CD4-positive, alpha-beta T cell treated with Interleukin-17A for 4 hours (primary cell): ENCODE data around the gene LEKR1.

Source experiments
- DNase-seq: peaks from one replicate; pipeline ENCODE4 v3.0.0-alpha.2; 2020; ENCODE audit warnings: mixed read lengths

The LEKR1 gene

GRCh38 chr3:157063926-157064325 is 237.8 kb downstream of the LEKR1 start:
- no peak for DNase-seq

- no peak for DNase-seq
Observed at GRCh38 chr3:157064402-157064801, 238.2 kb downstream of the LEKR1 start.

DNA sequence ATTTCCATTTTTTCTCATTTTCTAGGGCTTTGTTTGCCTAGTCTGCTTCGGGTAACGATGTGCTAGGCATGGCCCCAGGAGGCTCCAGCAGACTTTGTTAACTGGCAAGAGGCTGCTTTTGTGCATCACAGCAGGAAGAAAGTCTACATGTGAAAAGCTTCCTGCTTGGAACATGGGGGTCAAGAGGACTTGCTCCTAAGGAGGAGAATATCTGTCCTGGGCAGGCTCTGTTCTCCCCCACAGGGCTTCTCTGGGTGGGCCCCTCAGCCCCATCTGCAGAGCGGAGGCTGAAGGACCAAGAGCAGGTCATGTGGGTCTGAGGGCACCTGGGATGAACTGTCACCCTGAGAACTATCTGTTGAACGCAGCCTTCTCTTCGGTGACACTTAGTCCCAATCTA is 239.0 kb downstream of the LEKR1 start:
- DNase-seq, result no peak

DNA sequence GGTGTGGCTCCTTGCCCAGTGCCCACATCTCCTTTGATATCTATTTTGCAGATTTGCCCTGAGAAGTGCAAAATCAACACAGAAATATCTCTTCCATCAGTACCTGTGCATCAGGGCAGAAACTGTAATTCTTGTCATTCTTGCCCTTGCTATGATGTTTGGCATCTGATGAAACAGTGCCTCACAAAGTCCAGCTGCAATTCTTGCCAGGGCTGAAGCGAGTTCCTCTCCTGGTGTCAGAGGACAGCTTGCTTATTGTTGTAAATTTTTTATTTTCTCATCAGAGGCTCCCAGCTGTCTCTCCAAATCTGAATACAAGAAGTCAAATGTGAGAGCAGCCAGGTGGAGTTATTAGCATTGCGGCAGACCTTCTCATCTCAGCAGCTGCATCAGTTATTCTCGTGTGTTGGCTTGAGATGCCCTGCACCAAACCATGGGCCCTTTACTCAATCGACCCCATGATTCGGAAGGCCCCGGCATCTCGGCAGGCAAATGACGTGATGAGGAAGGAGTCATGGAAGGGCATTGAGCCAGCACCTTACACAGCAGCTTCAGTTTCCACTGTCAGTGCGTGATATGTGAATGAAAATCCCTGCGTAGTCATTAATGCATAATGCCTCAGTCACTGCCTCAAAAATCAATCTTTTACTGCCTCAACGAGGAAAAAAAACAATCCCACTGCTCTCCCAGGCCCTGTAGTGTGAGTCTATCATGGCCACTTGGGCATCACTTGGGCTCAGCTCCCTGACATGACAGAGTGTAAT is 240.4 kb downstream of the LEKR1 start:
- DNase-seq, result no peak

DNA sequence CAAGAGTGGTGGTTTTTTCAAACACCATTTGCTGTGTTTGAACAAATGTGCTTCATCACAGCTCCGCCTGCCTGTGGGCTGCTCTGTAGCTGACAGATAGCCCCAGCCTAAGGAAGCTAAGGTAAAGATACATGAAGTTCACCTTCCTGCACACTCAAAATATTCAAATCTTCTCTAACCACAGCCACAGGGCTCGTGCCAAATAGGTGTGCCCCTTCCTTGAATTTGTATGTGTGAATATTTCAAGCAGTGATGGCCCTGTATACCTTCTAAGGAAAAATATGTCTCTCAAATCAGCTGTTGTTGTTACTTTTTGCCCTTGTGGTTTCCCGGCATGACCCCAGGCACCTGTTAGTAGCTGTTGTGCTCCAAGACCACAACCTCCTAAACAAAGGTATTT is 241.0 kb downstream of the LEKR1 start:
- peak; percentile 67 for DNase-seq

GRCh38 chr3:157069406-157069805 is 243.3 kb downstream of the LEKR1 start:
- no peak for DNase-seq

- DNase-seq, result no peak
Observed at GRCh38 chr3:157069846-157070677, 243.9 kb downstream of the LEKR1 start.

DNA sequence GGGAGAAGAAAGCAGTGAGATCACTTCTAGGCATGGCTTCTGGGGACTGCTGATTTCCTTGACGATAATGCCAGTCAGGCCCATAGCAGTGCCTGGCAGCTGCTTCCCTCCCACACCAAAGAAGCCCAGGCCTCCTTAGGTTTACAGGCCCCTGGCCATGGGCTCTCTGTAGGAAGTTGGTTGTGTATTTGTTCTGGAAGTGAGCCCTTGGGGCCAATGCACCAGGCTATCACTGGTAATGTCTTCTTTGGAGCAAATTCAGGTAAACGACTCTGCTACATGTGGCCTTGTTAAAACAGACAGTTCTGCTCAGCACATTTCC is 244.5 kb downstream of the LEKR1 start:
- no peak for DNase-seq

DNA sequence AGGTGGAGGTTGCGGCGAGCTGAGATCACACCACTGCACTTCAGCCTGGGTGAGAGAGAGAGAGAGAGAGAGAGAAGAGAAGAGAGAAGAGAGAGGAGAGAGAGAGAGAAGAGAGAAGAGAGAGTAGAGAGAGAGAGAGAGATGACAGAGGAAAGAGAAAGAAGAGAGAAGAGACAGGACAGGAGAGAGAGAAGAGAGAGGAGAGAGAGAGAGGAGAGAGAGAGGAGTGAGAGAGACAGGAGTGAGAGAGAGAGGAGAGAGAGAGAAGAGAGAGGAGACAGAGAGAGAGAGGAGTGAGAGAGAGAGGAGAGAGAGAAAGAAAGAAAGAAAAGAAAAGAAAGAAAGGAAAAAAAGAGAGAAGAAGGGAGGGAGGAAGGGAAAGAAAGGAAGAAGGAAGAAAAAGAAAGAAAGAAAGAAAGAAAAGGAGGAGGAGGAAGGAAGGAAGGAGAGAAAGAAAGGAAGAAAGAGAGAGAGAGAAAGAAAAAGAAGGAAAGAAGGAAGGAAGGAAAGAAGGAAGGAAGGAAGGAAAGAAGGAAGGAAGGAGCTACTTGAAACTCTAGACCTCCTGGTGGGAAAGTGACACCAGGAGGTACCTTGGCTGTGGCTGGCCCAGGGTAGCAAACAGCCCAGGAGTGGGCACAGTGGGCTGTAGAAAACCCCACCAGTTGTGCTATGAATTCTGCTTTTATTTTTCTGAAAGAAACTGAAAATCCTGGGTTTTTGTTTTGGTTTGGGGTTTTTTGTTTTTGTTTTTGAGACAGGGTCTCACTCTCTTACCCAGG is 245.8 kb downstream of the LEKR1 start:
- DNase-seq, result no peak

- no peak for DNase-seq
Observed at GRCh38 chr3:157073810-157074209, 247.7 kb downstream of the LEKR1 start.

DNA sequence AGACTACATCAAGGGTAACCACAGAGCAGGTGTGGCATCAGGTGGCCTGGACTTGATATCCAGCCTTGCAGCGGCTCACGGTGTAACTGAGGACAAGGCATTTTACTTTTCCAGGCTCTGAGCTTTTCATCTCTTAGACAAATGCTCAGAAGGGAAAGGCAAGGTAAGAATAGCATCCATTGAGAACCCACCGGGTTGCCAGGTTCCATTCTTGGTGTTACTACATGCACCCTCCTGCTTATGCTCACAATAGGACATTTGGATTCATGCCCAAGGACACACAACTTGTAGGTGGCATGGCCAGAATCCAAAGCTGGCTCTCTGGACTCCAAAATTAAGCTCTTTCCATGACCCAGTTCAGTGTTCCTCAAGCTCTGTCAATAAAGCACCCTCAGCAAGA is 248.3 kb downstream of the LEKR1 start:
- DNase-seq, result no peak

DNA sequence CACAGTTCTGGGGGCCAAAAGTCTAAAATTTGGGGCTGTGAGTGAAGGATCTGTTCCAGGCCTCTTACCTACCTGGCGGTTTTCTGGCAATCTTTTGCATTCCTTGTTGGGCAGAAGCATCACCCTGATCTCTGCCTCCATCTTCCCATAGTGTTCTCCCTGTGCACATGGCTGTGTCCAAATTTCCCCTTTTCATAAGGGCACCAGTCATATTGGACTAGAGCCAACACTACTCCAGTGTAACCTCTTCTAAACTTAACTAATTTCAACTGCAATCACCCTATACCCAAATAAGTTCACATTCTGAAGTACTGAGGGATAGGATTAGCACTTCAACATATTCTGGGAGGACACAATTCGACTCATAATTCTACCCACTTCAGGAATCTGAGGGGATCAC is 248.8 kb downstream of the LEKR1 start:
- DNase-seq, result no peak

- DNase-seq, result no peak
Observed at GRCh38 chr3:157075693-157076420, 249.7 kb downstream of the LEKR1 start.

DNA sequence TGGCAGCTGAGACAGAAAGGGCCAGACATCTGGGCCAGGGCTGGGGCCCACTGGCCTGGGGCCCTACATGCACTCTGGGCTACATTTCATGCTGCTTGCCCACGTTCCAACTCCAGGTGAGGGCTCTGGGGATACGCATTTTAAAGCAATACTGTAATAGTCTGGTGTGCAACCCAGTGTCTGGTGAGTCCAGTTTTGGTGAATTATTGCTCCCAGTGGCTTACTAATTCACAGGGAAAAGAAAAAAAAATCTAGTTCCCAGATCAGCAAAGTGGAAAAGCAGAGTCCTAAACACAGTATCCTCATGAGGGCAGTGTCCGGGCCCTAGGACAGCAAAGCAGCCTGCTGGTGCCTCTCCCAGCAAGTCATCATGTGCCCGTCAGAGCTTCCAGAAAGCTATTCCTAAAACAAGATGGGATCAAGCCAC is 251.4 kb downstream of the LEKR1 start:
- no peak for DNase-seq

DNA sequence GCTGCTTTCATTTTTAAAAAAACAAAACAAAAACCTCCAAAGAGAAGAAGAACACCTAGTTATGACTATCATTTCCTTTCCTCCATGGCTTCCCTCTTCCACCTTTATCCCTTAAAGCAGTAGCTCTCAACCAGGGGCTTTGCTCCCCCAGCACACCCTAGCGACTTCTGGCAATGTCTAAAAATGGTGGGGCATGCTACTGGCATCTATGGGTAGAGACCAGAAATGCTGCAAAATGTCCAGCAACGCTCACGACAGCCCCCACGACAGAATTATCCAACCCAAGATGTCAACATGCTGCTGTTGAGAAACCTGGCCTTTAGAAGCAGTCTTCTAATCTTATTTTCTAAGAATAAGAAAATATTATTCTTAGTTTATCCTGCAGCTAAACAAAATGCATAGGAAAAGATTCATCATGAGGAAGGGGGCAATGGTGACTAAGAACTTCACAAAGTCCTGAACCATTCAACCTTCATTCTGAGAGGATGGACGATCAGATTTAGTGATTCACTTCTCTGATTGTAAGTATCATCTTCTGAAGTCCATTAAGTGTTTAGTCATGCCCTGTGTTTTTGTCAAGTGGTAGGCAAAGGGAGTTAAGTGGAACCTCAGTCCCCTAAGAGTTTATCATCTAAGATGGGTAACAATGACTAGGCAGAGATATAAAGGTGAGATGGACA is 252.1 kb downstream of the LEKR1 start:
- no peak for DNase-seq

DNA sequence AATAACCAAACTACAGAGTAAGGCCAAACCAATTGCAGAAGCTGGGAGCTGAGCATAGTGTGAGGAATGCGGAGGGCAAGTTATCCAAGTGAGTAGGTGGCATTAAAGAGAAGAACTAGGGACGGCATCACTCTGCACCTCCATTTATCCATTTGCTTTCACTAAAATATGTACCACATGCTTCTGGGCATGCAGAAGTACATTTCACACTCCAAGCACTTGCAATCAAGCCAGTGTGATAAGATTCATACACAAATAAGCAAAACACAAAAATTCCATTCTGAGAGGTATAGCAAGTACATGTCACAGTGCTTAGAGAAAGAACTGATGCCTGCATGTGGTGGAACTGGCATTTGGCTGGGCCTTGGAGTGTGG is 252.6 kb downstream of the LEKR1 start:
- DNase-seq, result no peak

DNA sequence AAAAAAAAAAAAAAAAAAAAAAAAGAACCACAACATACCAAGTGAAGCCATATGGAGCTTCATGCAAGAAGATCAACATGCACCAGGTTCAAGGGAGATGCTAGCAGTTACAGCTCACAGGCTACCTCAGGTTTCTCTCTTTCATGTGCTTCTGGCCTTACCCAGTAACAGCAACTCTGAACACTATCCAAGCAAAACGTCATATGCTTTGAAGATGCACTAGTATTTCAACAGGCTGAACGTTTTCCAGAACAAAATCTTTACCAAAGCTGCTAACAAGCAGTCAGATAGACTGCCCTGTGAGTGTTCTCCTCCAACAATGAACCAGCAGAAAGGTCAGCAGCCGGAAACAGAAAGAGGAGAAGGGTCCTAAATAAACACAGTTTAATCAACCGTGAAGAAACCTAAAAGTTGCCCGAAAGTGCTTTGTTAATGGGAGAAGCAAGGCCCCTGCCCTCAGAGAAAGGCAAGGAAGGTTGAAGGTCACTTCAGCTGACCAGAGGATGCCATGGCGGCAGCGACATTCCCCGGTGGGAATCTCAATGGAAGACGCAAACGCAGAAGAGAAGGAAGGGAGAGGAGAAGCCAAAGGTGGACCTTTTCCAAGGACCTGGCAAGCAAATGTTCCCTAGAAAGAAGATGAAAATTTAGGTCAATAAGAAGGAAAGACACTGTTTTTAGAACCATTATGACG is 253.7 kb downstream of the LEKR1 start:
- no peak for DNase-seq

GRCh38 chr3:157081626-157082210 is 255.6 kb downstream of the LEKR1 start:
- DNase-seq, result peak; percentile 91

DNA sequence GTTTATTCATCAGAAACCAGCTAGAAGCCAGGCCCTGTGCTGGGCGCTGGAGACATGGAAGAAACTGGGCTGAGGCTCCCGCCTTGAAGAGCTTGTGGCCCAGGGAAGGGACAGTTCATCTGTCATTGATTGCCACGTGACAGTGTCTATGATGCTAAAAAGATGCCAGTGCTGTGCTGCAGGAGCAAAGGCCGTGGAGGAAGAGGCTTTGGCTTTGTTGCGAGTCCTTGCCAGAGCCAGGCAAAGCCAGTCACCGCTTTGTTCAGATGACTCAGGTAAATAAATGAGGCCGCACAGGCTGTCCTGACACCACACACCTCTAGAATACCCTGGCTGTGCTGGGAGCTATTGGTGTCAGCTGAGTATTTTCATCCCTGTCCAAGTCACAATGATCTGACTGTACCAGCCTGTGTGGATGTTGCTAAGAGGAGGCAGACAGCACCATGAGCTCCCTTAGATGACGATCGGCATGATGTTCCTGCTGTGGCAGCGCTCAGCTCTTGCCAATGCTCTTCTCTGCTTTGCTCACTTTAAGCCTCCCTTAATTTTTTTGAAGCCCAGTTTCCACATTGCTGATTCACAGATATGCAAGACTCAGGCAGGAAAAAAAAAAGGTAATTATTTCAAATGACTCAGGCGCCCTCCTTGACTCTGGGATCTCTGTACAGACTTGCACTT is 256.3 kb downstream of the LEKR1 start:
- no peak for DNase-seq

DNA sequence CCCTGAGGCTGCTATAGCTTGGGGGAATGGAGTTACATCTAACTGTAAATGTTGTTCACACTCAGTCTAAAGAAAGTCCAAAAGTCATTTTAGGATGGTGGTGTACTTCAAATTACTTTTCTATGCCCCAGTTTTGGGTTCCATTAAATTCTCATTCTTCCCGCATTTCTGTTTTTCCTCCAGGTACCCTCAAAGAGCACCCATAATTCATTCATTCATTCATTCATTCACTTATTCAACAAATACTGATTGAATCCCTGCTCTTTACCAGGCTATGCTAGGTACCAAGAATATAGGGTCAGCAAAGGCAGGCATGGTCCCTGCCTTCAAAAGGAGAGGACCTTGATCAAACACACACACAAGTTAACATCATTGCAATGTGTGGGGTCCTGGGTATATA is 257.7 kb downstream of the LEKR1 start:
- DNase-seq, result no peak
